DOHH2 (cell line): ENCODE results near the gene FUT8.

ENCODE experiments used
- H3F3A ChIP-seq: fragments of 200-600 bp; sonication (generic), shearing (Covaris generic); 2 replicates; pipeline ENCODE4 v1.6.0; 2016; ENCODE audit warnings: antibody characterized with exemption, mild to moderate bottlenecking; ENCODE audit not compliant: control insufficient read depth, insufficient read depth
- H3K27ac ChIP-seq: fragments of 200-600 bp; sonication (generic); 2 replicates; pipeline ENCODE4 v1.5.1; 2014; ENCODE audit warnings: low read depth, mild to moderate bottlenecking, low read length, moderate library complexity
- H3K27me3 ChIP-seq: fragments of 200-600 bp; sonication (generic); 2 replicates; pipeline ENCODE4 v1.6.1; 2014; ENCODE audit warnings: mild to moderate bottlenecking, low read length, mixed read lengths; ENCODE audit not compliant: control insufficient read depth
- H3K36me3 ChIP-seq: fragments of 200-600 bp; sonication (generic); 2 replicates; pipeline ENCODE4 v1.6.1; 2014; ENCODE audit warnings: mild to moderate bottlenecking, low read length, moderate library complexity, mixed read lengths; ENCODE audit not compliant: control insufficient read depth
- H3K4me1 ChIP-seq: fragments of 200-600 bp; sonication (generic); 2 replicates; pipeline ENCODE4 v1.6.1; 2014; ENCODE audit warnings: mild to moderate bottlenecking, low read length, mixed read lengths; ENCODE audit not compliant: control insufficient read depth
- H3K4me2 ChIP-seq: fragments of 200-600 bp; sonication (generic); 2 replicates; pipeline ENCODE4 v1.6.0; 2014; ENCODE audit warnings: mild to moderate bottlenecking, low read length, moderate library complexity
- H3K4me3 ChIP-seq: fragments of 200-600 bp; sonication (generic); 2 replicates; pipeline ENCODE4 v1.5.1; 2014; ENCODE audit warnings: mild to moderate bottlenecking, low read length, mixed read lengths
- H3K79me2 ChIP-seq: fragments of 200-600 bp; sonication (generic); 2 replicates; pipeline ENCODE4 v1.6.1; 2014; ENCODE audit warnings: mild to moderate bottlenecking, low read length, mixed read lengths; ENCODE audit not compliant: control insufficient read depth
- H3K9me2 ChIP-seq: fragments of 200-600 bp; sonication (generic); replicated peaks from 2 replicates; pipeline ENCODE4 v1.6.1; 2014; ENCODE audit warnings: mild to moderate bottlenecking, low read length, mixed read lengths; ENCODE audit not compliant: control insufficient read depth
- H3K9me3 ChIP-seq: fragments of 200-600 bp; sonication (generic); 2 replicates; pipeline ENCODE4 v1.6.1; 2014; ENCODE audit warnings: antibody characterized with exemption, low read length, mixed read lengths; ENCODE audit not compliant: control insufficient read depth, insufficient read depth
- H4K20me1 ChIP-seq: fragments of 200-600 bp; sonication (generic); 2 replicates; pipeline ENCODE4 v1.6.0; 2014; ENCODE audit warnings: low read depth, mild to moderate bottlenecking, antibody characterized with exemption, low read length, moderate library complexity; ENCODE audit not compliant: control insufficient read depth, insufficient read depth
- EZH2phosphoT487 ChIP-seq: fragments of 200-600 bp; sonication (generic); IDR thresholded peaks from 2 replicates; pipeline ENCODE4 v1.6.1; 2017; ENCODE audit warnings: borderline replicate concordance, mild to moderate bottlenecking, antibody characterized with exemption, low read length, moderate library complexity, mixed read lengths
- TF ChIP-seq, protein P1 (sequence below): fragments of 200-600 bp; sonication (generic); IDR thresholded peaks from one replicate; pipeline ENCODE4 v1.5.1; 2014; ENCODE audit warnings: antibody characterized with exemption, mild to moderate bottlenecking, low read depth, low read length; ENCODE audit not compliant: poor library complexity, severe bottlenecking

The FUT8 gene

DNA sequence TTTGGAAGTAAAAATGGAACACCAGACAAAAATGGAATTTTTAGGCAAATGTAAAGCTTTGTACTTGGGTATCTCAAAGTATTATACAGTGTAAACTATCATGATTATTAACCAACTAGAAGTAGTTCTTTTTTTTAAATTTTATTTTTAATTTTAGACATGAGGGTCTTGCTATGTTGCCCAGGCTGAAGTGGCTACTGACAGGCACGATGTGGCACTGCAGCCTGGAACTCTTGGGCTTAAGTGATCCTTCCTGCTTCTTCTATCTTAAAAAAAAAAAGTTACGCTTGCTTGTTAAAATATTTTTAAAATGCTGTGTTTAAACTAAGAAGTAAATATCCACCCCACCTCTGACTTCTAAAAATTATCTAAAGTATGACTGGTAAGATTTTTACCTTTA is 1.9 kb upstream of the FUT8 start:
- peaks cover 43% of the 10 kb centered on the region for H3K79me2 ChIP-seq

DNA sequence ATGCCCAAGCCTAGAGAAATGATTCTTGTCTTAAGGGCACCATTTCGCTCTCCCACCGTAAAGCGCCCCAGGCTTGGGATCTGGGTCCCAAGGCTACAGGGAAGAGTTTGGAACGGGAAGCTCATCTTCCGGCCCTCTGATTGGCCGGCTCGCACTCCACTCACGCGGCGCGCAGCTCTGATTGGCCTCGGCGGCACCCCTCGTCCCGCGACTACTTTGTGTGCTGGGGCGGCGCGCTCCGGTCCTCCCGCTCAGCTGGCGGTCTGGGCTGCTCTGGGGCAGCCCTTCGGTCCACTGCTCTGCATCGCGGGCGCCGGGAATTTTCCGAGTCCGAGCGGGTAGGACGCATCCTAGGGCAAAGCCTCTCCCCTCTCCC is 886 bp upstream of the FUT8 start:
- peaks cover 53% of the 10 kb centered on the region for H3K79me2 ChIP-seq
- H3K27ac ChIP-seq = peak overlapping the region; percentile 84
- no peak for TF ChIP-seq EZH2phosphoT487
- TF ChIP-seq, protein P1, sequence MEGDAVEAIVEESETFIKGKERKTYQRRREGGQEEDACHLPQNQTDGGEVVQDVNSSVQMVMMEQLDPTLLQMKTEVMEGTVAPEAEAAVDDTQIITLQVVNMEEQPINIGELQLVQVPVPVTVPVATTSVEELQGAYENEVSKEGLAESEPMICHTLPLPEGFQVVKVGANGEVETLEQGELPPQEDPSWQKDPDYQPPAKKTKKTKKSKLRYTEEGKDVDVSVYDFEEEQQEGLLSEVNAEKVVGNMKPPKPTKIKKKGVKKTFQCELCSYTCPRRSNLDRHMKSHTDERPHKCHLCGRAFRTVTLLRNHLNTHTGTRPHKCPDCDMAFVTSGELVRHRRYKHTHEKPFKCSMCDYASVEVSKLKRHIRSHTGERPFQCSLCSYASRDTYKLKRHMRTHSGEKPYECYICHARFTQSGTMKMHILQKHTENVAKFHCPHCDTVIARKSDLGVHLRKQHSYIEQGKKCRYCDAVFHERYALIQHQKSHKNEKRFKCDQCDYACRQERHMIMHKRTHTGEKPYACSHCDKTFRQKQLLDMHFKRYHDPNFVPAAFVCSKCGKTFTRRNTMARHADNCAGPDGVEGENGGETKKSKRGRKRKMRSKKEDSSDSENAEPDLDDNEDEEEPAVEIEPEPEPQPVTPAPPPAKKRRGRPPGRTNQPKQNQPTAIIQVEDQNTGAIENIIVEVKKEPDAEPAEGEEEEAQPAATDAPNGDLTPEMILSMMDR = no peak

More for the DNA sequence above, 1.9 kb upstream of the FUT8 start:
- Histone ChIP-seq H3K27ac (no peak overlapping the region), H3K4me3 (peak overlapping the region; percentile 97), H3K4me2 (peak overlapping the region; percentile 74), H3K9me3 (no peaks in the 10 kb centered on the region), H3K27me3 (no peaks in the 10 kb centered on the region), H3F3A (peaks cover 10% of the 10 kb centered on the region; the same call in 1 of the 2 replicates), H3K4me1 (peaks cover 31% of the 10 kb centered on the region), H3K36me3 (peaks cover 10% of the 10 kb centered on the region), H3K9me2 (no peaks in the 10 kb centered on the region), H4K20me1 (no peaks in the 10 kb centered on the region)
- TF ChIP-seq EZH2phosphoT487 = no peak
- TF ChIP-seq, protein P1 = no peak

DNA sequence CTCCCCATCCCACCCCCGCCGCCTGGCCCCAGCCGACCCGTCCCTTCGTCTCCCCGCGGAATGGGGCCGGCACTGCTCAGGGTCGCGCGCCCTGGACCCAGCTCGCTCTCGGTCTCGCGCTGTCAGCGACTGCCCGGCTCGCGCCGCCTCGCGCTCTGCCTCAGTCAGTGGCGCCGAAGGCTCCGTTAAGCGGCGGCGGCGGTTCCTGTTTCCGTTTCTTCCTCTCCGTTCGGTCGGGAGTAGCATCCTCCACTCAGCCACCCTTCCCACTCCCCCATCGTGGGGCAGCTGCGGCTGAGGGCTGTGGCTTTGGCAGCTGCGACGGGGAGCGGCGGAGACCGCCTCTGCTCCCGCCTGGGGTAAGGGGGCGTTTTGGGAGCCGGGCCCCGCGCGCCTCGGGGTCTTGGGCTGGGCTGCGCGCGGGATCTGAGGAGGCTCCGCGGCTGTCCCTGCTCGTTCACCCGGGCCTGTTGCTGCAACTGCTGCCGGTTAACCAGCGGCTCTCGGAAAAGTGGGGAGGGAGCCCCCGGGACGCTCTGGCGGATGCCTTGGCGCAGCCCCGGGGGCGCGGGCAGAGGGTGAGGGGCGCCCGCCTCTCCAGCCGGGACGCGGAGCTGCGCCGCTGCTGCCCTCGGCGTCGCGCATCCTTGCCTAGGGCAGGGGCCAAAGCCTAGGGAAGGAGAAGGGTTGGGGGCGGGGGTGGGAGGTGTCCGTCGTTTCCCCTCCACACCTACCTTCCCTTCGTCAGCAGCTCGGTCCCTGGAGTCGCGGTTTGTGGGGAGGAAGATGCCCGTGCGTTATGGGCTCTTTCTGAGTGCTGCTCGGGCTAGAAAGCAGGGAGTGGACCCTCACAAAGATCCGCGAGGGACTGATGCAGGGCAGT is 567 bp downstream of the FUT8 start:
- Histone ChIP-seq H3K9me3 (no peaks in the 10 kb centered on the region), H3K27me3 (no peaks in the 10 kb centered on the region), H3K4me2 (peak overlapping the region; percentile 93), H4K20me1 (no peaks in the 10 kb centered on the region), H3K27ac (peak overlapping the region; percentile 84), H3F3A (peaks cover 10% of the 10 kb centered on the region; the same call in 1 of the 2 replicates), H3K79me2 (peaks cover 68% of the 10 kb centered on the region), H3K9me2 (no peaks in the 10 kb centered on the region), H3K4me1 (peaks cover 28% of the 10 kb centered on the region), H3K4me3 (peak overlapping the region; percentile 97), H3K36me3 (peaks cover 10% of the 10 kb centered on the region)
- no peak for TF ChIP-seq EZH2phosphoT487

More for the DNA sequence above, 886 bp upstream of the FUT8 start:
- no peaks in the 10 kb centered on the region for H3K27me3 ChIP-seq
- H3K9me2 ChIP-seq = no peaks in the 10 kb centered on the region
- no peaks in the 10 kb centered on the region for H4K20me1 ChIP-seq
- peaks cover 30% of the 10 kb centered on the region for H3K4me1 ChIP-seq
- peaks cover 10% of the 10 kb centered on the region for H3K36me3 ChIP-seq
- H3F3A ChIP-seq = peaks cover 10% of the 10 kb centered on the region; the same call in 1 of the 2 replicates
- H3K4me2 ChIP-seq = peak overlapping the region; percentile 74
- peak overlapping the region; percentile 97 for H3K4me3 ChIP-seq
- no peaks in the 10 kb centered on the region for H3K9me3 ChIP-seq

DNA sequence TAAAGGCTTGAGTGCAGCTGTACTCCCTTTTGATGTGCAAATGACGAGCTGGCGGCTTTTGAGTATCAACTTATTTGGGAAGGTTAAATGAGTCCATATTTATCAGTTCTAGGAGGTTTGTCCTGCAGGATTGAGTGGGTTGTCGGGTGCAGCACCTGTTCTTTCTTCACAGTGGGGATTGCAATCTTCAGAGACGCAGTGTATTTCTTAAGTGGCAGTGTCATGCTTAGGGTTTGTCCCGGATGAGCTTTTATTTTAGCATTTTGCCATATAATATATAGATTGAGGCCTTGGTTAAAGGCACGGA is 1.2 kb downstream of the FUT8 start:
- Histone ChIP-seq H3K4me2 (peak overlapping the region; percentile 93), H3K79me2 (peaks cover 74% of the 10 kb centered on the region), H3K9me3 (no peaks in the 10 kb centered on the region), H3K27me3 (no peaks in the 10 kb centered on the region), H3K4me3 (peak overlapping the region; percentile 97), H3K27ac (peak overlapping the region; percentile 84), H3F3A (peaks cover 10% of the 10 kb centered on the region; the same call in 1 of the 2 replicates), H3K4me1 (peaks cover 28% of the 10 kb centered on the region), H3K36me3 (peaks cover 10% of the 10 kb centered on the region), H4K20me1 (no peaks in the 10 kb centered on the region), H3K9me2 (no peaks in the 10 kb centered on the region)
- TF ChIP-seq, protein P1 = no peak
- TF ChIP-seq EZH2phosphoT487 = no peak
